ENCODE measurements around the gene SLC39A10. TPM values are rescaled to one million over a fixed set of nuclear protein-coding genes. Genes with fewer than 3 reads are reported as not detected.

SLC39A10 gene
- total and polyA plus RNA-seq, 3 donors from 2014 or later = 23.3 to 43.4 (median 34.7) TPM

DNA sequence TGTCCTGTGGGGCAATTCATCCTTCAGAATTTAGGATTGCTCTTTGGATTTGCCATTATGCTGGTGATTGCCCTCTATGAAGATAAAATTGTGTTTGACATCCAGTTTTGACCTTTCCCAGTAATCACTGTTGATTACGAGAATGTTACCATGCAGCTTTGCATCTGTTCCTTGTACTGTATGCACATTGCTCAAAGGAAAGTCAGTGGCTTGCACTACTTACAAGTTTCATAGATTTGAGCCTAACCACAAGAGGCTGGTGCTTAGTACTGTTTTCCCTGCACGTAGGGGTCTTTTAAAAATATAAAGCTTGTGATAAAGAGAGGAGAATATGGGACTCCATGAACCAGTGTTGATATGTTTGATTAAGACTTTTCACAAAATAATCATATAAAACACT lies 77.9 kb downstream of the SLC39A10 start:
- no peaks in the 10 kb centered on the region for H3K9me3 ChIP-seq
- no peaks in the 10 kb centered on the region for H3K27me3 ChIP-seq
- DNase-seq = no peak
- WGBS, 2 donors = 84 to 85% methylated on average over 2 of the region's 2 CpGs
- TF ChIP-seq, protein P1, sequence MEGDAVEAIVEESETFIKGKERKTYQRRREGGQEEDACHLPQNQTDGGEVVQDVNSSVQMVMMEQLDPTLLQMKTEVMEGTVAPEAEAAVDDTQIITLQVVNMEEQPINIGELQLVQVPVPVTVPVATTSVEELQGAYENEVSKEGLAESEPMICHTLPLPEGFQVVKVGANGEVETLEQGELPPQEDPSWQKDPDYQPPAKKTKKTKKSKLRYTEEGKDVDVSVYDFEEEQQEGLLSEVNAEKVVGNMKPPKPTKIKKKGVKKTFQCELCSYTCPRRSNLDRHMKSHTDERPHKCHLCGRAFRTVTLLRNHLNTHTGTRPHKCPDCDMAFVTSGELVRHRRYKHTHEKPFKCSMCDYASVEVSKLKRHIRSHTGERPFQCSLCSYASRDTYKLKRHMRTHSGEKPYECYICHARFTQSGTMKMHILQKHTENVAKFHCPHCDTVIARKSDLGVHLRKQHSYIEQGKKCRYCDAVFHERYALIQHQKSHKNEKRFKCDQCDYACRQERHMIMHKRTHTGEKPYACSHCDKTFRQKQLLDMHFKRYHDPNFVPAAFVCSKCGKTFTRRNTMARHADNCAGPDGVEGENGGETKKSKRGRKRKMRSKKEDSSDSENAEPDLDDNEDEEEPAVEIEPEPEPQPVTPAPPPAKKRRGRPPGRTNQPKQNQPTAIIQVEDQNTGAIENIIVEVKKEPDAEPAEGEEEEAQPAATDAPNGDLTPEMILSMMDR (IDR thresholded peaks at IDR 0.05) = no peak
- no peak for TF ChIP-seq POLR2A (IDR thresholded peaks at IDR 0.05)
- H3K4me1 ChIP-seq = no peaks in the 10 kb centered on the region
- intact Hi-C loops (cut with DNase I; ENCODE audit: low total_unique reads) = no loop called here
- no peak overlapping the region for H3K27ac ChIP-seq
- no peaks in the 10 kb centered on the region for H3K36me3 ChIP-seq (ENCODE audit: low read depth, missing control alignments)
- no peak overlapping the region for H3K4me3 ChIP-seq

DNA sequence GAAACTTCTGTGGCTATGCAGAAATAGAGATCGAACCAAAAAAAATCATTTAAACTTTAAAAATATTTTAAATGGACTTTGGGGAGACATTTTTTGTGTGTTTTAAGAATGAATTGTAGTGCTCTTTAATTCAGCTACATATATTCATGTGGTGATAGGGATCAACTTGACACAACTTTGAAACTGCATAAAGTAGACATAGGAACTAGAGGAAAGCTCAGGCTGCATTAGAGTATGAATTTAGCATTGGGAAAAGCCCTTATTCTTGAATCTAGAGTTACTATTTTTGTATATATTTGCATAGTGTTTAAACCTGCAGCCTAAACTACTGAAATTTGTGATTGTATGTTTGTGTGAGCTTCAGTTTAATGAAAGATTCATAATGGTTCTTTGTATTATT lies 78.3 kb downstream of the SLC39A10 start:
- Histone ChIP-seq H3K27me3 (no peaks in the 10 kb centered on the region), H3K4me3 (no peak overlapping the region), H3K27ac (no peak overlapping the region), H3K4me1 (no peaks in the 10 kb centered on the region), H3K9me3 (no peaks in the 10 kb centered on the region), H3K36me3 (ENCODE audit: low read depth, missing control alignments) (no peaks in the 10 kb centered on the region)
- 91 to 94% methylated on average over 1 of the region's 1 CpG for WGBS, 2 donors
- intact Hi-C loops (cut with DNase I; ENCODE audit: low total_unique reads) = no loop called here
- no peak for DNase-seq
- TF ChIP-seq POLR2A (IDR thresholded peaks at IDR 0.05) = no peak
- TF ChIP-seq, protein P1 (IDR thresholded peaks at IDR 0.05) = no peak

DNA sequence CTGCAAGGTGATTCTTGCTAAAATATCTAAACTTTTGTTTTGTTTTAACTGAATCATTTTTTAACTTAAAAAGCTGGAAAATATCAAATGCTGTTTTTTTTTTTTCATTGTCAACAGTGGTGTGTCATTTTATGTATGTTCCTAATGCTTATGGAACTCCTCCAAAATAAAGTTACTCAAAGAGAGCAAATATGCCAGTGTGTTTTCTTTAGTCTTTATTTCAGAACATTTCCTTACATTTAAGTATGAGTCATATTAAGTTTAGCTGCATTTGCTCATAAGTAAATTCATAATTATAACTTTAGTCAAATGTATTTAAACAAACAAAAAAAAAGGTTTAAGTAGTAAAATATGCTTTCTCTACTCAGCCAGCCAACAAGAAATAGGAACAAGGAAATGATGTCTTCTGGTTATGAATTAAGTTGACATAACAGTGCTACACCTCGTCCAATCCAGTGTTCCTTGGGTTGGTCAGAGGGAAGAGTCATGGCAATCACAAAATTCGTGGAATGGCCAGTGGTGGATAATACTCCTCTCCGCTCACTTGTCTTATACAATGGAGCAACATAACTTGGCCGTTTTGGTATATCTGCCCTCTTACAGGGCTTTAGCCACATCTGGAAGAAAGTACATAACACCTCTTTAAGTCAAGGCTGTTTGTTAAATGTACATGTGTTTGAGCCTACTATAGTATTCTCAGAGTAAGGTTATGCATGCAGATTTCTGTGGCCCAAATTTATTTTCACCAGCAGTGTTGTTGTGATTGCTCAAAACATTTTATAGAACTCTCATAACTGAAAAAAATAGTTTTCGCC lies 80.7 kb downstream of the SLC39A10 start:
- TF ChIP-seq, protein P1 (IDR thresholded peaks at IDR 0.05) = no peak
- no peak for TF ChIP-seq POLR2A (IDR thresholded peaks at IDR 0.05)
- H3K9me3 ChIP-seq = no peaks in the 10 kb centered on the region
- no peaks in the 10 kb centered on the region for H3K4me1 ChIP-seq
- WGBS, 2 donors = 87 to 95% methylated on average over 5 of the region's 5 CpGs
- DNase-seq = no peak
- no peaks in the 10 kb centered on the region for H3K27me3 ChIP-seq
- H3K36me3 ChIP-seq (ENCODE audit: low read depth, missing control alignments) = no peaks in the 10 kb centered on the region
- H3K27ac ChIP-seq = no peak overlapping the region
- H3K4me3 ChIP-seq = no peak overlapping the region
- intact Hi-C loops (cut with DNase I; ENCODE audit: low total_unique reads) = no loop called here

DNA sequence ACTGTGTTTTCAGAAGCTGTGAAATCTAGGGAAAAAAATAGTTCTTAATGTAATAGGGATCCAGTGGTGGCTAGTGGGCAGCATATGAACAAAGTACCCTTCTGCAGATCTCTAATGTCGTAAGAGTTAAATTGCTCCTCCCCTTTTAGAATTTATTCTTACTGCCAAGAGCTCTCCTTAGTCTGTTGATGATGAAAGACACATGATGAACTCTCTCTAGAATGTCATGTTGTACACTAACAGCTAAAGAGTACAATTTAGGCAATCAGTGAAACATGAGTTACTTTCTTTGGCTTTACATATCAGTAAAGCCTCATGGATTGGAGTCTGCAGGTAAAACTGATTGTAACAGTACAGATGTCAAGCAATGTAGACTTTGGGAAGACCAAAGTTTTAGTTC lies 84.2 kb downstream of the SLC39A10 start:
- intact Hi-C loops (cut with DNase I; ENCODE audit: low total_unique reads) = no loop called here
- Histone ChIP-seq H3K27me3 (no peaks in the 10 kb centered on the region), H3K4me3 (no peak overlapping the region), H3K9me3 (no peaks in the 10 kb centered on the region), H3K27ac (no peak overlapping the region), H3K36me3 (ENCODE audit: low read depth, missing control alignments) (no peaks in the 10 kb centered on the region), H3K4me1 (no peaks in the 10 kb centered on the region)
- DNase-seq = no peak
- 90 to 97% methylated on average over 1 of the region's 1 CpG for WGBS, 2 donors
- TF ChIP-seq POLR2A (IDR thresholded peaks at IDR 0.05) = no peak
- TF ChIP-seq, protein P1 (IDR thresholded peaks at IDR 0.05) = no peak
